Natural killer cell (primary cell): ENCODE data around the gene ACSL1. TPM values are rescaled to one million over a fixed set of nuclear protein-coding genes. Genes with fewer than 3 reads are reported as not detected.
A peak's percentile ranks its signal among the peaks of the same experiment; 100 is the strongest.
"Not testable (repeated sequence)": the region's sequence is repeated elsewhere in the genome, so short reads cannot be mapped to it uniquely, and the experiment has no call there.

Experiments used
- ATAC-seq, 3 donors: fragments of 150-1000 bp in 2 of 3; fragments of 200-7000 bp in 1 of 3; cut with Tn5 transposase; 1 replicate in 1 of 3; 2 replicates in 2 of 3; pipeline ENCODE4 v1.10.0; 2021; ENCODE audit warnings: mild to moderate bottlenecking in 2 of 3, moderate library complexity in 2 of 3
- DNase-seq, 2 donors: peaks; one replicate each; pipeline versions ENCODE4 v3.0.0 to v3.0.0-alpha.2; 2013 to 2021; ENCODE audit warnings: mixed read lengths in 1 of 2
- H3K27ac ChIP-seq: one replicate; pipeline ENCODE4 v1.5.1; 2013; ENCODE audit warnings: mild to moderate bottlenecking, low read length
- H3K27me3 ChIP-seq: one replicate; pipeline ENCODE4 v1.6.1; 2013; ENCODE audit warnings: low read length; ENCODE audit not compliant: control insufficient read depth, insufficient read depth
- H3K36me3 ChIP-seq: one replicate; pipeline ENCODE4 v1.6.1; 2013; ENCODE audit warnings: low read length; ENCODE audit not compliant: control insufficient read depth, insufficient read depth
- H3K4me1 ChIP-seq: one replicate; pipeline ENCODE4 v1.6.1; 2013; ENCODE audit warnings: low read length; ENCODE audit not compliant: control insufficient read depth, insufficient read depth
- H3K4me3 ChIP-seq: one replicate; pipeline ENCODE4 v1.5.1; 2013; ENCODE audit warnings: low read length
- H3K9me3 ChIP-seq: one replicate; pipeline ENCODE4 v1.6.1; 2013; ENCODE audit warnings: low read length; ENCODE audit not compliant: control insufficient read depth, insufficient read depth
- H3K27ac Mint-ChIP-seq, 2 donors: one replicate each; pipeline ENCODE4 v1.8.0; 2022; ENCODE audit warnings: mild to moderate bottlenecking in 2 of 2, mixed read lengths in 2 of 2, moderate library complexity in 1 of 2
- H3K27me3 Mint-ChIP-seq, 2 donors: one replicate each; pipeline ENCODE4 v1.8.0; 2022; ENCODE audit warnings: low read depth in 2 of 2, mixed read lengths in 2 of 2
- H3K36me3 Mint-ChIP-seq: one replicate; pipeline ENCODE4 v1.8.0; 2022; ENCODE audit warnings: mixed read lengths
- H3K4me1 Mint-ChIP-seq, 2 donors: one replicate each; pipeline ENCODE4 v1.8.0; 2022; ENCODE audit warnings: mixed read lengths in 2 of 2
- H3K4me3 Mint-ChIP-seq: one replicate; pipeline ENCODE4 v1.8.0; 2022; ENCODE audit warnings: mild to moderate bottlenecking, moderate library complexity, mixed read lengths
- H3K9me3 Mint-ChIP-seq, 2 donors: one replicate each; pipeline ENCODE4 v1.8.0; 2022; ENCODE audit warnings: mixed read lengths in 2 of 2
- WGBS: methylation state at CpG from one replicate; pipeline ENCODE4 v1.1.7; 2013; ENCODE audit warnings: missing lambda C conversion rate; ENCODE audit not compliant: insufficient coverage; 5-methylcytosine and 5-hydroxymethylcytosine counted together
- intact Hi-C: fragments of 100-400 bp; cut with micrococcal nuclease; formaldehyde crosslinking; loops from one replicate; pipeline ENCODE4 v1.14.2; 2022
- total RNA-seq, 4 donors: library from RNA; stranded (reverse); fragments of 120-200 nt in 1 of 4; gene quantifications; one replicate each; pipeline versions ENCODE4 v1.2.3 to v1.2.4, GENCODE V29; 2013 to 2022
- TF ChIP-seq, protein P1 (sequence below): fragments of 200-600 bp; IDR thresholded peaks from one replicate; pipeline ENCODE4 v1.8.0; 2022; ENCODE audit warnings: antibody characterized with exemption

ACSL1 gene
- total RNA-seq, 3 donors from 2014 or later (not counting 1 experiment from before 2014, with no cell fraction given): 13.2 to 43.1 (median 13.3) TPM

DNA sequence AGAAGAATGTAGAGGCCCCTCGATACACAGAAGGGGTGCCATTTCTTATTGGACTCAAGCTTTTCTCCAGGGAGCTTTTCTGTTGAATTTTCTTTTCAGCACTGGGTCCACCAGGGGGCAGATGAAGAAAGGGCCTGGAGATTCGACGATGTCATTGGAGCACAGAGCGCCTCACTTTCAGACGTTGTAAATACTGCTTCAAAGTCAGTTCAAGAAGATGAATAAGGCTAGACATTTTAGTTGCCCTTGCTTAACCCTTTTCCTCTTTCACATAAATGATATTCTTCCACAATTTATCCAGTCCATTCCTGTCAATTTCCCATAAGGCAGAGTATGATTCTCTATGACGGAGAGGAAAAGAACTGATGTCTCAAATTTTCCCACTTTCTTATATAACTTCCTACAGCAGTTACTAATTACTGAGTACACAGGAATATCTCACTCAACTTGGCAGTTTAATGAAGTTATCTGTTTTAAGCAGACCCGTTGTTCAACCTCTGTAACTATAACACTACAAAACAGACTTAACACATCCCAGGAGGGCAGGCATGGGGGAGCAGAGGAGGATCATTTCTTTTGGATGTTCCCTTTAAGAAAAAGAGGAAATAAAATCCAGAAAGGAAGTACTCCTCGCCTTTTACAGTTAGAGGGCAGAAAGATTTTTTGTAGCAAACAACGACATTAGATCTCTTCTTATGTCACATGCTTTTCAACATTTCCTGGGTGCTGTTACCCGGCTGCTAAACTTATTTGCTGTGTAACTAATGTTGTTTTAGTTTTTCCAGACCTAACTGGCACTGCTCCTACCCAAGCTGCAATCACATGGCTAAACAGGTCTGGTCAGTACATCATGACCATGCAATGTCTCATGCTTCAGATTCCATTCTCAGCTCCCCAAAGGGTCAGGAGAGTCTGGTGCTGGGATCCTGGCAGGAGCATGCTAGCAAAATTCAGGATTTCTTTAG lies 79.7 kb downstream of the ACSL1 start:
- TF ChIP-seq, protein P1, sequence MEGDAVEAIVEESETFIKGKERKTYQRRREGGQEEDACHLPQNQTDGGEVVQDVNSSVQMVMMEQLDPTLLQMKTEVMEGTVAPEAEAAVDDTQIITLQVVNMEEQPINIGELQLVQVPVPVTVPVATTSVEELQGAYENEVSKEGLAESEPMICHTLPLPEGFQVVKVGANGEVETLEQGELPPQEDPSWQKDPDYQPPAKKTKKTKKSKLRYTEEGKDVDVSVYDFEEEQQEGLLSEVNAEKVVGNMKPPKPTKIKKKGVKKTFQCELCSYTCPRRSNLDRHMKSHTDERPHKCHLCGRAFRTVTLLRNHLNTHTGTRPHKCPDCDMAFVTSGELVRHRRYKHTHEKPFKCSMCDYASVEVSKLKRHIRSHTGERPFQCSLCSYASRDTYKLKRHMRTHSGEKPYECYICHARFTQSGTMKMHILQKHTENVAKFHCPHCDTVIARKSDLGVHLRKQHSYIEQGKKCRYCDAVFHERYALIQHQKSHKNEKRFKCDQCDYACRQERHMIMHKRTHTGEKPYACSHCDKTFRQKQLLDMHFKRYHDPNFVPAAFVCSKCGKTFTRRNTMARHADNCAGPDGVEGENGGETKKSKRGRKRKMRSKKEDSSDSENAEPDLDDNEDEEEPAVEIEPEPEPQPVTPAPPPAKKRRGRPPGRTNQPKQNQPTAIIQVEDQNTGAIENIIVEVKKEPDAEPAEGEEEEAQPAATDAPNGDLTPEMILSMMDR: peak; percentile 66
- H3K36me3 Mint-ChIP-seq: no peaks in the 10 kb centered on the region
- no peak overlapping the region for H3K4me3 Mint-ChIP-seq
- no peaks in the 10 kb centered on the region for H3K9me3 ChIP-seq
- no peaks in the 10 kb centered on the region for H3K9me3 Mint-ChIP-seq
- H3K4me1 ChIP-seq: peaks cover 6% of the 10 kb centered on the region
- no peak overlapping the region for H3K4me3 ChIP-seq
- WGBS: 19% methylated on average over 9 of the region's 10 CpGs
- peak; percentile 77 to 90 (median 79) for ATAC-seq
- intact Hi-C loops: loop anchor here (5.0 to 10.0 kb wide), 2 partner anchors 76 to 389 kb away; no protein-coding TSS in a partner anchor
- H3K27me3 ChIP-seq: no peaks in the 10 kb centered on the region
- no peaks in the 10 kb centered on the region for H3K36me3 ChIP-seq
- no peak overlapping the region for H3K27ac ChIP-seq
- peaks cover 4 to 8% of the 10 kb centered on the region in 2 donors for H3K27me3 Mint-ChIP-seq
- DNase-seq: peak; percentile 26 to 85
- no peak overlapping the region for H3K27ac Mint-ChIP-seq
- H3K4me1 Mint-ChIP-seq: peaks cover 16 to 17% of the 10 kb centered on the region in 2 donors

DNA sequence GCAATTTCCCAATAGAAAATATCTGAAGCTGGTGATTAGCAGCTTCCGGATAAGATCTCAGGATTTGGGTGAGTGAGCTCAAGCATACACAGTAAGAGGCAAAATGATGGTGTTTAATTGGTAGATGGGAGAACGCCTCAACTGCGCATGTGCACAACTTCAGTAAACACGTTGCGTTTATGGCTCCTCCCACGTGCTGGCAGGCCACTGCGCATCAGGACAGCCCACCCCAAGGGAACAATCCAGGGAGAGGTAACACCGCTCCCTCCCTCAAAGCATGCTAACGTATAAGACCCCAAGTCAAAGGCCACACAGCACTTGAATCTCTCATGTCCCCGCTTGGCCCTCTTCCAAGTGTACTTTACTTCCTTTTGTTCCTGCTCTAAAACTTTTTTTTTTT lies 81.5 kb downstream of the ACSL1 start:
- DNase-seq: no peak
- Histone ChIP-seq H3K36me3 (no peaks in the 10 kb centered on the region), H3K4me1 (peaks cover 6% of the 10 kb centered on the region), H3K27ac (no peak overlapping the region), H3K9me3 (no peaks in the 10 kb centered on the region), H3K4me3 (no peak overlapping the region), H3K27me3 (no peaks in the 10 kb centered on the region)
- no peaks in the 10 kb centered on the region for H3K27me3 Mint-ChIP-seq
- no peak overlapping the region for H3K27ac Mint-ChIP-seq
- 96% methylated on average over 10 of the region's 10 CpGs for WGBS
- no peak overlapping the region for H3K4me3 Mint-ChIP-seq
- intact Hi-C loops: loop anchor here (10.0 kb wide), 1 partner anchor 391 kb away; no protein-coding TSS in a partner anchor
- TF ChIP-seq, protein P1: no peak
- ATAC-seq: no peak
- no peaks in the 10 kb centered on the region for H3K9me3 Mint-ChIP-seq
- no peaks in the 10 kb centered on the region for H3K36me3 Mint-ChIP-seq
- H3K4me1 Mint-ChIP-seq: peaks cover 16 to 22% of the 10 kb centered on the region in 2 donors

DNA sequence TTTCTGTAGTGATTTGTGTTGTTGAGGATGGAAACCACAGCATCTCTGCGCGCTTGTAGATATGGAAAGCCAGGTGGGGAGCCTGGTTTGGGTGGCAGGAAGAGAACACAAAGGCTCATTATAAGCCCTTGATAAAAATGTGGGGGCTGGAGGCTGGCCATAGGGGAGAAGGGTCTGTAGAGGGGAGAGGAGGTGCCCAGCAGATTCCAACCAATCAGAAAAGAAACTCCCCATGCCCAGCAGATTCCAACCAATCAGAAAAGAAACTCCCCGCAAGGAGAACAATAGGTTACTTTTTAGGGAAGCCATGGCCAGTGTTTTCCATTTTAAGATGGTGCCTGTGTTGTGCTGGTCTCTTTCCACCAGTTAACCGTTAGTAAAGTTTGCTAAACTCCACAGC lies 82.1 kb downstream of the ACSL1 start:
- no peaks in the 10 kb centered on the region for H3K27me3 ChIP-seq
- DNase-seq (no peak), ATAC-seq (no peak)
- no peak overlapping the region for H3K27ac Mint-ChIP-seq
- no peak overlapping the region for H3K4me3 Mint-ChIP-seq
- TF ChIP-seq, protein P1: no peak
- intact Hi-C loops: loop anchor here (10.0 kb wide), 1 partner anchor 391 kb away; no protein-coding TSS in a partner anchor
- no peaks in the 10 kb centered on the region for H3K9me3 Mint-ChIP-seq
- no peak overlapping the region for H3K27ac ChIP-seq
- WGBS: 87% methylated on average over 4 of the region's 4 CpGs
- no peaks in the 10 kb centered on the region for H3K27me3 Mint-ChIP-seq
- no peak overlapping the region for H3K4me3 ChIP-seq
- no peaks in the 10 kb centered on the region for H3K36me3 Mint-ChIP-seq
- no peaks in the 10 kb centered on the region for H3K36me3 ChIP-seq
- peaks cover 16 to 22% of the 10 kb centered on the region in 2 donors for H3K4me1 Mint-ChIP-seq
- H3K9me3 ChIP-seq: no peaks in the 10 kb centered on the region
- H3K4me1 ChIP-seq: peaks cover 6% of the 10 kb centered on the region

DNA sequence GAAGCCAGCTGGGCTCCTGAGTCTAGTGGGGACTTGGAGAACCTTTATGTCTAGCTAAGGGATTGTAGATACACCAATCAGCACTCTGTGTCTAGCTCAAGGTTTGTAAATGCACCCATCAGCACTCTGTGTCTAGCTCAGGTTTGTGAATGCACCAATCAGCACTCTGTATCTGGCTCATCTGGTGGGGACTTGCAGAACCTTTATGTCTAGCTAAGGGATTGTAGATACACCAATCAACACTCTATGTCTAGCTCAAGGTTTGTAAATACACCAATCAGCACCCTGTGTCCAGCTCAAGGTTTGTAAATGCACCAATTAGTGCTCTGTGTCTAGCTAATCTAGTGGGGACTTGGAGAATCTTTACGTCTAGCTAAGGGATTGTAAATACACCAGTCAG lies 84.1 kb downstream of the ACSL1 start:
- intact Hi-C loops: loop anchor here (10.0 kb wide), 1 partner anchor 393 kb away; no protein-coding TSS in a partner anchor

More for the DNA sequence above, 84.1 kb downstream of the ACSL1 start:
- not testable (repeated sequence) for H3K9me3 ChIP-seq, H3K36me3 Mint-ChIP-seq, H3K9me3 Mint-ChIP-seq, H3K27ac ChIP-seq, ATAC-seq, H3K4me1 ChIP-seq, H3K27me3 Mint-ChIP-seq, H3K4me3 Mint-ChIP-seq, H3K4me3 ChIP-seq, H3K27me3 ChIP-seq, H3K27ac Mint-ChIP-seq, H3K36me3 ChIP-seq, DNase-seq
- WGBS: no CpG with 5 or more reads among the region's 1 CpG
- H3K4me1 Mint-ChIP-seq: peaks cover 10 to 15% of the 10 kb centered on the region in 2 donors
